DMS53 (cell line): ENCODE measurements around the gene FBXO15.
A peak's percentile ranks its signal among the peaks of the same experiment; 100 is the strongest.

Experiments used
- DNase-seq: peaks from one replicate; lab custom pipeline; 2025; lab: John Stamatoyannopoulos, UW

Gene FBXO15, protein sequence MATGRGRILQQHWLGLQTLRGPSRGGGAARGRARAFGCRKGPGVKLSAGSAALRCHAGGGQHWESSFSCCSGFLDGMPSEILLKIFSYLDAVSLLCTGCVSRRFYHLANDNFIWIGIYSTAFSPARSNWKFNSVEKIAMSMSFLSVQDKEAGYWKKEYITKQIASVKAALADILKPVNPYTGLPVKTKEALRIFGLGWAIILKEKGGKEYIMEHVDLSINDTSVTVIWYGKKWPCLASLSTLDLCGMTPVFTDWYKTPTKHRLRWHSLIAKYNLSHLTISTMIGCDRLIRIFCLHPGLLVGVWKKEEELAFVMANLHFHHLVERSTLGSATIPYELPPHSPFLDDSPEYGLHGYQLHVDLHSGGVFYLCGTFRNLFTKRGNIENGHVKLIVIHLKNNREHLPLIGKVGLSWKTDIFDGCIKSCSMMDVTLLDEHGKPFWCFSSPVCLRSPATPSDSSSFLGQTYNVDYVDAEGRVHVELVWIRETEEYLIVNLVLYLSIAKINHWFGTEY

GRCh38 chr18:74147779-74148542 is at the start of gene FBXO15, which contains the start of gene TIMM21:
FBXO15 (minus strand) TSS chr18:74147834; CDS start chr18:74147785, 49 bp downstream.
TIMM21 (plus strand) TSS chr18:74148523; CDS start chr18:74148809, 286 bp downstream.
- DNase-seq: peak; percentile 100

- DNase-seq: peak; percentile 87
Measured at GRCh38 chr18:74196220-74197119, 48.8 kb upstream of the FBXO15 start.

DNA sequence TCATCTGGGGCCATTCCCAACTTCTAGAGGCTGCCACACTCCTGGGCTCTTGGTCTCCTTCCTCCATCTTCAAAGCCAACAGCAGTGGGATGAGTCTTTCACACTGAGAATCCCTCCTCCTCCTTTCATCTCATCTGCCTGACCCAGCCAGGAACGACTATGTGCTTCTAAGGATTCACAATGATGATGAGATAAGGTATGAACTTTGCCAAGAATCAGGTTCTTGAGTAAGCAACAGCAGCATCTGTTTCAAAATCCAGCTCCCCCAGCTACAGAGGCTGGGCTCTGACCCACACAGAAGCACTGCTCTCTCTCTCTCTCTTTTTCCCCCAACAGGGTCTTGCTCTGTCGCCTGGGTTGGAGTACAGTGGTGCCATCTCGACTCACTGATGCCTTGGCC is 47.1 kb upstream of the FBXO15 start:
- DNase-seq: no peak

GRCh38 chr18:74191577-74191976 is 43.9 kb upstream of the FBXO15 start:
- DNase-seq: no peak

DNA sequence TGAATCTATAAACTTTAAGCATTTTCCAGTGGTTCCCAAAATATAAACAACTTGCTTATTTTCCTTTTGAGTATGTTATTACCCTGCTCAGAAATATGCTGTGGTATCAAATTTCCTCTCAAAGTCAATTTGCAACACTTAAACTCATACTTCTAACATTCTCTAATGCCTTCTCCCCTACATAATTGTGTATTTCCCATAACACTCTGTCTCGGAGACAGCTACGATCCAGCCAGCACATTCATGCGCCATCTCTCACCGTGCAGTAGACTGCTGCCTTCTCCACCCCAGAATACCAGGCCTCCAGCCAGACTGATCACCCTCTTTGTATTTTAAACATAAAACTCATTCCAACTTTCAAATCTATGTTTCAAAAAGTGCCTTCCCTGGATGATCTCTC is 42.5 kb upstream of the FBXO15 start:
- no peak for DNase-seq

GRCh38 chr18:74186661-74187060 is 39.0 kb upstream of the FBXO15 start:
- DNase-seq: no peak

GRCh38 chr18:74185860-74186259 is 38.2 kb upstream of the FBXO15 start:
- DNase-seq: no peak

- DNase-seq: no peak
Measured at GRCh38 chr18:74184875-74185274, 37.2 kb upstream of the FBXO15 start.

DNA sequence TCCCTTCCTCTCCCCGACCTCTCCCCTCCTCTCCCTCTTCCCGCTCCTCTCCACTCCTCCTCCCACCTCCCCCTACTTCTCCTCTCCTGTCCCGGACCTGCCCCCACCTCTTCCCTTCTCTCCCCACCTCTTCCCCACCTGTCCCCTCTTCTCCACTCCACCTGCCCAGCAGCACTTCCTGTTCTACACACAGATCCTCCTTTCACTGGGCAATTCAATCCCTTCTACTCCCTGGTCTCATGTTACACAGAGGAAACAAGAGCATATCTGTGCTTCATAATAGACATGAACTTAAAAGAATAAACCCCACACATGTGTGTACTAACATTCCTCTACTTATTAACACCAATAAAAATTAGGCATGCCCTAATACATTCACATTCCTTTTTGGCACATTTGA is 35.5 kb upstream of the FBXO15 start:
- DNase-seq: peak; percentile 97

GRCh38 chr18:74182335-74182734 is 34.7 kb upstream of the FBXO15 start:
- DNase-seq: no peak

DNA sequence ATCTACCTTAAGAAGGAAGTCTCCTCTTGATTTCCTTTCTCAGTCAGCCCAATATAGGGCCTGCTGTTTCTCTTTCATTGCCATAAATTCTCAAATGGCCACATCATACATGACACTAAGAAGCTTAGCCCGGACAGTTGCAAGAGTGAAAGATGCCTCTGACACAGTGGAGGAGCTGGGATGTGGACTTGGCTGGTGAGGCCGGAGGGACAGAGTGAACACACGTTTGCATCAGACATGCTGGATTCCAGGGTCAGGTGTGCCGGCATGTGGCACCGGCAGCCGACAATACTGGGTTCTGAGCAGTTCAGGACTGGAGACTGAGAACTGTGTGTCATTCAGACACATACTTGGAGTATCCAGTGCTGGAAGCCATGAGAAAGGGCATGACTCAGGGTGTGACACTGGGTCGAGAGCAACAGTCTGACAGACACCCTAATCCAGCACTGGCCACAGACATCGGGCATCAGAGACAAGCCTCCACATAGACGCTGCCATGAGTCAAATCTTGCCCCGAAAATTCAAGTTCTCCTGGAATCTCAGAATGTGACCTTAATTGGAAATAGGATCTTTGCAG is 32.1 kb upstream of the FBXO15 start:
- no peak for DNase-seq

DNA sequence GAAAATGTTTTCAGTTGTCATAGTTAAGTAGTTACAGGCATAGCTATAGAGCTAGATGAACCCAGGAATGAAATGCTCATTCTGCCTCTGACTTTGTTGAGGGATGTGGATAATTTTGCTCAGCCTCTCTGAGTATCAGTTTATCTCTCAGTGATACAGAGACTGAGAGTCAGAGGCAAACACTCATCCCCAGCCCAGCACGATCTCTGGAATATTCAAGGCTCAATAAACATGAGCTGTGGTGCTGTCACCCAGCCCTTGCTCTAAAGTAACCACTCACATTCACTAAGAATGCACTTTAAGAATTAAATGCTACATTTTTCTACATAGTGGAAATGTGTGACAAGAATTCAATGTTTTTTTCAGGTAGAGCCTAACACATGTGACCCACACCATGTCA is 31.2 kb upstream of the FBXO15 start:
- no peak for DNase-seq

DNA sequence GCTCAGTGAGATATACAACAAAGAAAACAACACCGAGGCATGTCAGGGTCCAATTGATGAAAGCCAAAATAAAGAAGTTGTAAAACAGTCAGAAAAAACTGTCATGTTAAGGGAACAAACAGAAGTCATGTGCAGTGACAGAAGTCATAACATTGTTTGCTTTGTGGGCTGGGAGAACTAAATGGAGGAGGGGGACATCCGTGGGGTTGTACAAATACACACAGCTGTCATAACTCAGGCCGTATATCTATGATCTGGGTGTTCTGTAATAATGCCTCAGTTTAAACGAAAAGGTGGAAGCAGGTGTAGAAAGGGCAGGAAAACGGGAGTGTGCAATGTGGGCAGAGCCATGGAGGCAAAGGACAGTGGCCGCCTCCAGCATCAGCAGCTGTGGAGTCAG is 28.0 kb upstream of the FBXO15 start:
- peak; percentile 79 for DNase-seq

GRCh38 chr18:74173434-74173750 is 25.8 kb upstream of the FBXO15 start:
- no peak for DNase-seq

- DNase-seq: peak; percentile 81
Measured at GRCh38 chr18:74172697-74173433, 25.2 kb upstream of the FBXO15 start.

- peak; percentile 45 for DNase-seq
Measured at GRCh38 chr18:74171910-74172606, 24.4 kb upstream of the FBXO15 start.

- DNase-seq: peak; percentile 41
Measured at GRCh38 chr18:74166386-74166785, 18.8 kb upstream of the FBXO15 start.

GRCh38 chr18:74163019-74163660 is 15.5 kb upstream of the FBXO15 start:
- no peak for DNase-seq

DNA sequence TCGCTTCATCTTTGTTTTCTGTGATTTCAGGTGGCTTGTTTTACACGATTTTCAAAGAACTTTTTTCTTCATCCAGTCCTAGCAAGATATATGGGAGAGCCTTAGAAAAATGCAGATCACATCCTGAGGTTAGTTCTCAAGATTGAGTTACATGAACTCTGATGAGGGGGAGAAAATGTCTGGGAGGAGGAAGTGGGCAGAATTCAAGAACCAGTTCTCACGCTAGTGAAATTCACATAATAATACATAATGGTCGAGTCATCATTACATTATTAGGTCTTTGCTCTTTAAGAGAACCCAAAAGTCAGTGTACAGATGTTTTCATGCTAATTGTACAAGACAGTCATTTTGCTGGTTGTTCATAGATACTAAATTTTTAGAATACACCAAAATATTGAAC is 7.6 kb upstream of the FBXO15 start:
- DNase-seq: no peak

DNA sequence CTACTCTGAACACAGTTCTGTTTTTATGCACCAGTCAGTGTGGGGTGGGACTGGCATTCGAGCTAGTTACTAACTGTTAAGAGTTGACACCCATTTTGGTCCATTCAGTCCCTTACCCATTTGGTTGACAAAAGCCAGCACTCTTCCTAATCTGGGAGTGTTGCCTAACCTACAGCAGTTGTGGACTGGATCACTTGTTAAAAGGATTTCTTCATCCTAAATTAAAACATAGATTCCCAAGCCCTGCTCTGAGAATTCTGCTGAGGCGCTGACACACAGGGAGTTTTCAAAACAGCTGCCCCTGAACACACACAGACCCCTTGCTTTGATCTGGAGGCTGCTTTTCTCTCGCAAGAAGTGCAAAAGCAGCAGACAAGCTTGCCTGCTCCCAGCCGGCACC is 7.1 kb upstream of the FBXO15 start:
- no peak for DNase-seq
